Measurements from ENCODE around the gene SPSB4.
A peak's percentile ranks its signal among the peaks of the same experiment; 100 is the strongest.

SPSB4 gene

DNA sequence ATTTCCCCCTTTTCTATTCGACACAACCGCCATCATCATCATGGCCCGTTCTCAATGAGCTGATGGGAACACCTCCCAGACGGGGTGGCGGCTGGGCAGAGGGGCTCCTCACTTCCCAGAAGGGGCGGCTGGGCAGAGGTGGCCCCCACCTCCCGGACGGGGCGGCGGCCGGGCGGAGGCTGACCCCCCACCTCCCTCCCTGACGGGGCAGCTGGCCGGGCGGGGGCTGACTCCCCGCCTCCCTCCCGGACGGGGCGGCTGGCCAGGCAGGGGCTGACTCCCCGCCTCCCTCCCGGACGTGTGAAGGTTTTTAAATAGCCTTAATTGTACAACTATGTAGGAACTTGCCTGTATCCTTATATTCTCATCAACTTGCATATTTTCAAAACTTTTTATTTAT lies 20.9 kb upstream of the SPSB4 start:
- no peak overlapping the region for H3K4me3 ChIP-seq (ENCODE audit: low read depth, low read length)
- no peaks in the 10 kb centered on the region for H3K9me3 ChIP-seq (ENCODE audit: control insufficient read depth, insufficient read depth, low read length)
- H3K36me3 ChIP-seq (ENCODE audit: control insufficient read depth, insufficient read depth, low read length): no peaks in the 10 kb centered on the region
- no peaks in the 10 kb centered on the region for H3K27me3 ChIP-seq (ENCODE audit: control insufficient read depth, insufficient read depth, low read length)
- no peaks in the 10 kb centered on the region for H3K4me1 ChIP-seq (ENCODE audit: control insufficient read depth, insufficient read depth, low read length)
- no peak overlapping the region for H3K9ac ChIP-seq (ENCODE audit: low read depth, low read length)

DNA sequence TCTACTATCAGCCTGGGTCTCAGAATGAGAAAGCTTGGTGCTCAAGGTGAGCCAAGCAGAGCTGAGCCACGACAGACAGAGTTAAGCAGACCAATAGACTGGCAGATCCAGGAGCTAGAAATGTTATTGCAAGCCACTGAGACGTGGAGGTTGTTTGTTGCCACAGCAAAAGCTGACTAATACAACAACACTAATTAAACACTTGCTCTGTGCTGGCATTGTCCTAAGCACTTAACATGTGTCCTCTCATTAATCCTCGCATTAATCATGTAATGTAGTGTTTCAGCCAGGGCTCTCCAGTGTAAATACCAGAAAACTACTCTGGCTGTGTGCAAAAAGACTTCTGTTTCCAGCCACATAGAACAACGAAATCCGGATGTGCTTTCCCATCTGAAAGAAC lies 11.6 kb upstream of the SPSB4 start:
- H3K9ac ChIP-seq (ENCODE audit: low read depth, low read length): no peak overlapping the region
- H3K27me3 ChIP-seq (ENCODE audit: control insufficient read depth, insufficient read depth, low read length): no peaks in the 10 kb centered on the region
- no peaks in the 10 kb centered on the region for H3K36me3 ChIP-seq (ENCODE audit: control insufficient read depth, insufficient read depth, low read length)
- no peaks in the 10 kb centered on the region for H3K9me3 ChIP-seq (ENCODE audit: control insufficient read depth, insufficient read depth, low read length)
- H3K4me1 ChIP-seq (ENCODE audit: control insufficient read depth, insufficient read depth, low read length): no peaks in the 10 kb centered on the region
- H3K4me3 ChIP-seq (ENCODE audit: low read depth, low read length): no peak overlapping the region

DNA sequence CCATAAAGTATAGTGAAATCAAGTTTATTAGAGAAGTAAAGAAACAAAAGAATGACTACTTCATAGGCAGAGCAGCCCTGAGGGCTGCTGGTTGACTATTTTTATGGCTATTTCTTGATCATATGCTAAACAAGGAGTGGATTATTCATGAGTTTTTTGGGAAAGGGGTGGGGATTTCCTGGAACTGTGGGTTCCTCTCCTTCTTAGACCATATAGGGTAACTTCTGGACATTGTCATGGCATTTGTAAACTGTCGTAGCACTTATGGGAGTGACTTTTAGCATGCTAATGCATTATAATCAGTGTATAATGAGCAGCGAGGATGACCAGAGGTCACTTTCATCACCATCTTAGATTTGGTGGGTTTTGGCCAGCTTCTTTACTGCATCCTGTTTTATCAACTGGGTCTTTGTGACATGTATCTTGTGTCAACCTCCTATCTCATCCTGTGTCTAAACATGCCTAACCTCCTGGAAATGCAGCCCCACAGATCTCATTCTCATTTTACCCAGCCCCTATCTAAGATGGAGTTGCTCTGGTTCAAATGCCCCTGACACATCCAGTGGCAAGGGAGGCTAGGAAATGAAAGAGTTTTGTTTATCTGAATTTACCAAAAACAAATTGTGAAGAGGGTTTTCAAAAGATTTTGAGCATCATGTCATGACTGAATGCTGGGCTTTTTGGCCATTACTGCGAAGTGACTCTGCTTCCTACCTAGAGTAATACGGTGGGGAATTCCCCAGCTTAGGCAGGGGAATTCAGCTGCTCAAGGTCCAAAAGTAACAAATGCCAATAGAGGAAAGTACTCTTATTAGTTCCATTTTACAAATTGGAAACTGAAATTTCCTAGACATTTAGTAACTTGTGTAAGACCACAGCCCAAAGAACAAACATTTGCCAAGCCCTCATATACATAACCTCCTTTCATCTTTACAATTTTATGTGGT lies 6.2 kb upstream of the SPSB4 start:
- H3K9me3 ChIP-seq (ENCODE audit: control insufficient read depth, insufficient read depth, low read length): no peaks in the 10 kb centered on the region
- H3K27me3 ChIP-seq (ENCODE audit: control insufficient read depth, insufficient read depth, low read length): peaks cover 15% of the 10 kb centered on the region
- H3K4me3 ChIP-seq (ENCODE audit: low read depth, low read length): no peak overlapping the region
- no peak overlapping the region for H3K9ac ChIP-seq (ENCODE audit: low read depth, low read length)
- H3K4me1 ChIP-seq (ENCODE audit: control insufficient read depth, insufficient read depth, low read length): peaks cover 4% of the 10 kb centered on the region
- no peaks in the 10 kb centered on the region for H3K36me3 ChIP-seq (ENCODE audit: control insufficient read depth, insufficient read depth, low read length)

DNA sequence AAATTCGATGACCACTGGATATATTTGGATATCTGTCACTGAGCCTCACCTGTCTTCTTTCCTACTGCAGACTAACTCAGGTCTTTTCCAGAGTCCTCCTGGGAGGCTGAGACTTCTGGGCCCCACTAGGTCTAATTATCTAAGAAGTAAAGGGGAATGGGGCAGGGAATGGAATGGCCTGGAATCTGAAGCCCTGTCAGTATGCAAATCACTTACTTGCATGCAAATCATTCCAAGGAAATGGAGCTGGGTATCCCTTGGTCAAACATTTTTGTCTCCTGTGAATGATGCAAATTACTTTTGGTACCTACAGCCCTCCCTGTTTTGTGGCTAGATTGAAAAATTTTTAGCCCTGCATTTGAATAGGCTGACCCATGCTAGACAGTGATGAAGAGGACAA lies 5.3 kb upstream of the SPSB4 start:
- Histone ChIP-seq H3K4me3 (ENCODE audit: low read depth, low read length) (no peak overlapping the region), H3K9me3 (ENCODE audit: control insufficient read depth, insufficient read depth, low read length) (no peaks in the 10 kb centered on the region), H3K4me1 (ENCODE audit: control insufficient read depth, insufficient read depth, low read length) (peaks cover 4% of the 10 kb centered on the region), H3K27me3 (ENCODE audit: control insufficient read depth, insufficient read depth, low read length) (peaks cover 23% of the 10 kb centered on the region), H3K9ac (ENCODE audit: low read depth, low read length) (no peak overlapping the region), H3K36me3 (ENCODE audit: control insufficient read depth, insufficient read depth, low read length) (no peaks in the 10 kb centered on the region)

DNA sequence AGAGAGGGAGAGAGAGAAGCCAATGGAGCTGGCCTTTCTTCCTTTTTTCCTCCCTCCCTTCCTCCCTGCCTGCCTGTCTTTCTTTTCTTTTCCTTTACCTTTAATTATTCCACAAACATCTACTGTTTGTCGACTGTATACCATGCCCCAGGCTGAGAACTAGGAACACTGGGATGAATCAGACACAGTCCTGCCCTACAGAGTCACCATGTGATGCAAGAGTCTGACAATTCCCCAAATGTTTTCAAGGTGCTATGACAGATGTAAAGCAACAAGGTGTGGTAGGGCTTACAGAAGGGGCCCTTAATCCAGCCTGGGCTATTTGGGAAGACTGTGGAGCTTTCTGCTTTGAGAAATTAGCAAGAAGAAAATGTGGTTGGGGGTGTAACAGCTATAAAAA lies 4.0 kb upstream of the SPSB4 start:
- H3K27me3 ChIP-seq (ENCODE audit: control insufficient read depth, insufficient read depth, low read length): peaks cover 24% of the 10 kb centered on the region
- no peak overlapping the region for H3K4me3 ChIP-seq (ENCODE audit: low read depth, low read length)
- H3K36me3 ChIP-seq (ENCODE audit: control insufficient read depth, insufficient read depth, low read length): no peaks in the 10 kb centered on the region
- H3K4me1 ChIP-seq (ENCODE audit: control insufficient read depth, insufficient read depth, low read length): peaks cover 4% of the 10 kb centered on the region
- no peaks in the 10 kb centered on the region for H3K9me3 ChIP-seq (ENCODE audit: control insufficient read depth, insufficient read depth, low read length)
- no peak overlapping the region for H3K9ac ChIP-seq (ENCODE audit: low read depth, low read length)

DNA sequence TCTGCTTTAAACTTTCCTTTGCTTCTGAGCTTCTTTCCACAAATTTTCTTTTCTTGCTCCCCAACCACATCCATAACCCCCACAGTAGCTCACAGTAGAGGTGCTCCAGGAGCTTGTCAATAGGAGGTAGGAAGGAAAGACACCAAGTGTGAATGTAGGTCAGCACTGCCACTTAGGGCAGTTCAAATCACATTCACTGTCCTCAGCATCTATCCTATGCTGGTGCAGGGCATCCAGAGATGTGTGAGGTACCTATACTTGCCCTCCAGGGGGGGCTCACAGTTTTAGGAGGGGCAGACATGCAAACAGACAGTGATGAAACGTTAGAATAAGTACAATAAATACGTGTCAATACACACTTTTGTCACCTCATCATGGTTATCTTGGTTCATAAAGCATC lies 1.5 kb upstream of the SPSB4 start:
- Histone ChIP-seq H3K4me3 (ENCODE audit: low read depth, low read length) (no peak overlapping the region), H3K9ac (ENCODE audit: low read depth, low read length) (no peak overlapping the region), H3K27me3 (ENCODE audit: control insufficient read depth, insufficient read depth, low read length) (peaks cover 31% of the 10 kb centered on the region), H3K36me3 (ENCODE audit: control insufficient read depth, insufficient read depth, low read length) (no peaks in the 10 kb centered on the region), H3K9me3 (ENCODE audit: control insufficient read depth, insufficient read depth, low read length) (no peaks in the 10 kb centered on the region), H3K4me1 (ENCODE audit: control insufficient read depth, insufficient read depth, low read length) (peaks cover 6% of the 10 kb centered on the region)

DNA sequence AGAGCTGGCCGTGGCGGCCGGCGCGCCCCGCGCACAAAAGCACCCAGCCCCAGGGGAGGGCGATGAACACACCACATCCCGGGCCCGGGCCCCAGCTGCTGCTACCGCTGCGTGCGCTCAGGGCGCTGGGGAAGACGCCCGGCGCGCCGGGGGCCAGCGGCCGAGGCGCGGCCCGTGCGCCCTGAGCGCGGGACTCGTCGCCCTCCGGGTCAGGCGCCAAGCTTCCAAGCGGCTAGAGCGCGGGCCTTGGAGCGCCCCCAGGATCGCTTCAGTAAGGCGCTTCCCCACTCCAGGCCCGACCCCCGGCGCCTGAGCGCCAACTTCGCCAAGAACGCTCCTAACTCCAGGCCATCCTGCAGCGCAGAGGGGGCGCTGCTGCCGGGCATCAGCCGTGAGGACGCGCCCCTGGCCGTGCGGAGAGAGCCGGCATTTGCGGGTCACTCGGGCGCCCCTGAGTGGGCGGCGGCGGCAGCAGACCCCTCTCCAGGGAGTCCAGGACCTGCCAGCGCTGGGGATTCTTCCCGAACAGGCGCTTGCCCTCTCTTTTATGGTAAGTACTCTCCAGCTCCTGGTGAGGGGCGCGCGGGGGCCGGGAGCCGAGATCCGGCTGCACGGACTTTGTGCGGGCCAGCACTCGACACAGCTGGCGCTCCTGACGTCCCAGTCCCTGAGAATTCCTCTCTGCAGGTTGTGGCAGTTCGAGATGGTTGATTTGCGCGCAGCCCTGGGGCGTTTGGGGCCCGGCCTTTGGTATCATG lies 475 bp downstream of the SPSB4 start:
- peak overlapping the region; percentile 87 for H3K4me3 ChIP-seq (ENCODE audit: low read depth, low read length)
- H3K27me3 ChIP-seq (ENCODE audit: control insufficient read depth, insufficient read depth, low read length): peaks cover 31% of the 10 kb centered on the region
- no peaks in the 10 kb centered on the region for H3K9me3 ChIP-seq (ENCODE audit: control insufficient read depth, insufficient read depth, low read length)
- H3K36me3 ChIP-seq (ENCODE audit: control insufficient read depth, insufficient read depth, low read length): no peaks in the 10 kb centered on the region
- peak overlapping the region; percentile 42 for H3K9ac ChIP-seq (ENCODE audit: low read depth, low read length)
- H3K4me1 ChIP-seq (ENCODE audit: control insufficient read depth, insufficient read depth, low read length): peaks cover 2% of the 10 kb centered on the region

DNA sequence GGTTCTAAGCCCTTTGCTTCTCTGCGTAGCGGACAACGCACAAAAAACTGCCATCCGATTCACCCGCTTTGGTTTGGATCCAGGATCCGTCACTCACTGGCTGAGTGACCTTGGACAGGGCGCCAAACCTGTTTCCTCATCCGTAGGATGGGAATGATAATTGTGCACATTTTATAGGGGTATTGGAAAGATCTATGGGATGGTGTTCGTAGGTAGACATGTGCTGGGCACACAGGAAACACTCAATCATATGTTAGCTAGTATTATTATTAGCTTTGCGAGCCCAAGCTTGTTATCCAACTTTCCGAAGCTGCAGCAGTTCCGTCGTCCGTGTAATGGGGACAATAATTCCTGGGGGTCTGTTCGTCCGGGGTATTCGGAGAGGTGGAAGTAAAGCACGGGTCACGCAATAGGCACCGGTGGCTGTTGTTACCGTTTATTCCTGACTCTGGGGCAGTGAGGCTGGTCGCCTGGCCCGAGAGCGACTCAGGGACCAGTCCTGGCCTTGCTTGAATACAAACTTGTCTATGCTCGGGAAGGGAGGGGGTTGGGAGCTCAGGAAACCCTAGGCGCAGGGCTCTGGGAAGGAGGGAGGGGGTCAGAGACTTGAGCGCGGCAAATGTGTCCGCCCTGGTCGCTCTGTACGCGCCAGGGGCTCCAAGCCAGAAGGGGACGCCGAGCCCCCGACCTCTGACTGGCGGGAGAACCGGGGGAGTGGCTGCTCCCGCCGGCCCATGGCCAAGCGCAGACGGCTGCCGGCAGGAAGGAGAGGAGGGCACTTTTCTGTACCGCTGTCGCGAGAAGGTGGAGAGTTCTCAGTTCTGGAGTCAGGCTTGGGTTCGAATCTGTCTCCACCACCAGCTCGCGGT lies 1.3 kb downstream of the SPSB4 start:
- H3K4me1 ChIP-seq (ENCODE audit: control insufficient read depth, insufficient read depth, low read length): peaks cover 2% of the 10 kb centered on the region
- peaks cover 31% of the 10 kb centered on the region for H3K27me3 ChIP-seq (ENCODE audit: control insufficient read depth, insufficient read depth, low read length)
- no peaks in the 10 kb centered on the region for H3K36me3 ChIP-seq (ENCODE audit: control insufficient read depth, insufficient read depth, low read length)
- peak overlapping the region; percentile 87 for H3K4me3 ChIP-seq (ENCODE audit: low read depth, low read length)
- H3K9me3 ChIP-seq (ENCODE audit: control insufficient read depth, insufficient read depth, low read length): no peaks in the 10 kb centered on the region
- H3K9ac ChIP-seq (ENCODE audit: low read depth, low read length): peak overlapping the region; percentile 68

DNA sequence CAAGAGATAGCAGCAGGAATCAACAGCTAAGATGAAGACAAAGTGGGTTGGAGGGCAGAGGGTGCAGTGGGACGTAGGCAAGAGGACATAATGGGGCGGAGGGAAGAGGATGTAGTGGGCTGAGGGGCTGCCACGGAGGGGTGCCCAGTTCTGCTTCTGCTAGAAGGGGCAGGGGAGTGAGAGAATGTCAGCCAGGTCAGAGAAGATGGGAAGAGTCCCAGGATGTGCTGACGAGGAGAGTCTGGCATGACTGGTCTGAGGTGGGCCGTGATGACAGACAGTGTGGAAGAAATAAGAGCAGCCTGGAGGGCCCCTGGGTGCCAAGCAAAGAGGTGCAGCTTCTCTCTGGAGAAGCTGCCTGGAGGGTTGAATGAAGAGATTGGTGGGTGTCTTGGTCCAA lies 4.0 kb downstream of the SPSB4 start:
- Histone ChIP-seq H3K36me3 (ENCODE audit: control insufficient read depth, insufficient read depth, low read length) (no peaks in the 10 kb centered on the region), H3K9me3 (ENCODE audit: control insufficient read depth, insufficient read depth, low read length) (no peaks in the 10 kb centered on the region), H3K4me1 (ENCODE audit: control insufficient read depth, insufficient read depth, low read length) (peaks cover 2% of the 10 kb centered on the region), H3K27me3 (ENCODE audit: control insufficient read depth, insufficient read depth, low read length) (peaks cover 14% of the 10 kb centered on the region), H3K4me3 (ENCODE audit: low read depth, low read length) (no peak overlapping the region), H3K9ac (ENCODE audit: low read depth, low read length) (no peak overlapping the region)

DNA sequence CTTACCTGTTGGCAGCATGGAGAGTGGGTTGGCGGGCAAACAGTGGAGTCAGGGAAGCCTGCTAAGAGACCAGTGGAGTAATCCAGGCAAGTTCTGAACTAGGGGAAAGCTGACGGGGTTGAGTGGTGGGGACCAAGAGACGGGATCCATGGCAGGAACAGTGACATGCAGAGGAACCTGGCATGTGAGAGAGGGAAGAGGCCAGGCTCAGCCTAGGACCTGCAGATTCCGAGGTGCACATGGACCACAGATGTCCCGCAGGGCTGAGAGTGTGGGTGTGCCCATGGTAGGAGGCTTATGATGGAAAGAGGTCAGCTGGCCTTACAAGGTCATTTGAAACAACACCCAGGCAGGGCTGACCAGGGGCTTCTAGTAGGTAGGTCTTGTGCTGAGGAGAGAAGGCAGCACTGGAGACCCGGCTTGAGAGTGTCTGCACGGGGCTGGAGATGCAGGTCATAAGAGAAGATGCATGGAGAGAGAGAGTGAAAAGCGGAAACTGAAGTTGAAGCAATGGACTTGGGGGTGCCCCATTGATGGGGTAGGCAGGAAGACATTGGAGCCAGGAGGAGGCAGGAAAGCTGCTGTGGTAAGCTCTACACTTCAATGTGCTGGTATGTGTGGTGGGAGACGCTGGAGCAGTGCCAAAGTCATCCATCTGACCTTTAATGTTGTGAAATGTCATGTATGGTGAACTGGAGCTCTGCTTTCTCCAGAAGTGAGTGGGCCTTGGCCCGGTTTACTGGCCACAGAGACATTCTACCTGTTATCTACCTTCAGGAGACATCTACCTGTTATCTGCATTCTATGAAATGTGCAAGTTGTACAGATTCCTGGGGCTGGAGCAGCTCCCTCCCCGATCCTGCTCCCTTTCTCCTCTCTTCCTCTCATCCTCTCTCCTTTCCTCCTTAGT lies 4.6 kb downstream of the SPSB4 start:
- Histone ChIP-seq H3K27me3 (ENCODE audit: control insufficient read depth, insufficient read depth, low read length) (peaks cover 8% of the 10 kb centered on the region), H3K9ac (ENCODE audit: low read depth, low read length) (no peak overlapping the region), H3K9me3 (ENCODE audit: control insufficient read depth, insufficient read depth, low read length) (no peaks in the 10 kb centered on the region), H3K4me3 (ENCODE audit: low read depth, low read length) (no peak overlapping the region), H3K36me3 (ENCODE audit: control insufficient read depth, insufficient read depth, low read length) (no peaks in the 10 kb centered on the region), H3K4me1 (ENCODE audit: control insufficient read depth, insufficient read depth, low read length) (peaks cover 2% of the 10 kb centered on the region)

Measured in iPS-15b (cell line).